SK-N-SH (cell line): ENCODE data around the gene COBL.

Experiments used
- CTCF ChIP-seq: fragments of 200-600 bp; sonication (generic); IDR thresholded peaks from 2 replicates; pipeline ENCODE4 v1.6.1; 2017; ENCODE audit warnings: antibody characterized with exemption, mild to moderate bottlenecking, moderate library complexity
- IRF3 ChIP-seq: fragments of 150-350 bp; IDR thresholded peaks from 2 replicates; pipeline ENCODE4 v1.6.1; 2016; ENCODE audit warnings: mild to moderate bottlenecking, low read depth, low read length
- MEF2A ChIP-seq: IDR thresholded peaks from 2 replicates; pipeline ENCODE4 v1.4.0; 2012; ENCODE audit warnings: low read depth, borderline replicate concordance
- PBX3 ChIP-seq: IDR thresholded peaks from 2 replicates; pipeline ENCODE4; 2012
- POLR2AphosphoS5 ChIP-seq: IDR thresholded peaks from 2 replicates; pipeline ENCODE4 v1.6.1; 2012; ENCODE audit warnings: low read depth, low read length
- RAD21 ChIP-seq: IDR thresholded peaks from 2 replicates; pipeline ENCODE4 v1.6.1; 2012; ENCODE audit warnings: mild to moderate bottlenecking, low read length
- SIN3A ChIP-seq: IDR thresholded peaks from 2 replicates; pipeline ENCODE4 v1.6.1; 2012; ENCODE audit warnings: low read depth, mild to moderate bottlenecking, low read length, moderate library complexity, borderline replicate concordance
- YY1 ChIP-seq: IDR thresholded peaks from 2 replicates; pipeline ENCODE4 v1.4.0; 2012; ENCODE audit warnings: low read depth, mild to moderate bottlenecking

- TF ChIP-seq CTCF (no peak), SIN3A (no peak), MEF2A (no peak), RAD21 (no peak), IRF3 (no peak), POLR2AphosphoS5 (no peak), PBX3 (no peak), YY1 (no peak)
These were observed 182.6 kb downstream of the COBL start for GRCh38 chr7:51134013-51134441.
